Common myeloid progenitor, CD34-positive (primary cell): ENCODE results near the gene EVX2.

Experiments
- CTCF ChIA-PET: fragments of 350-600 bp; sonication (Branson Sonifier 250); formaldehyde crosslinking; loops from one replicate; lab custom pipeline; 2021; ENCODE audit warnings: antibody characterized with exemption; lab: Charles Lee
- POLR2A ChIA-PET: fragments of 350-600 bp; sonication (Branson Sonifier 250); formaldehyde crosslinking; loops from one replicate; lab custom pipeline; 2021; ENCODE audit warnings: antibody characterized with exemption; lab: Charles Lee
- DNase-seq, 3 donors: peaks; one replicate each; pipeline versions ENCODE4 v3.0.0 to v3.0.0-alpha.2; 2013
- H3K27ac ChIP-seq, 2 experiments: 1 replicate in 1 of 2; 2 replicates in 1 of 2; pipeline ENCODE4 v1.7.0; 2013; ENCODE audit warnings: inconsistent platforms in 2 of 2, low read length in 2 of 2, mild to moderate bottlenecking in 2 of 2, low read depth in 1 of 2, moderate library complexity in 1 of 2; ENCODE audit not compliant: severe bottlenecking in 2 of 2, insufficient read depth in 1 of 2, poor library complexity in 1 of 2
- H3K27me3 ChIP-seq, 5 experiments: replicated peaks in 2 of 5; 1 replicate in 3 of 5; 2 replicates in 2 of 5; pipeline versions ENCODE4 v1.6.1 to v1.7.0; 2013; ENCODE audit warnings: low read length in 4 of 5, mild to moderate bottlenecking in 2 of 5, moderate library complexity in 2 of 5, inconsistent platforms in 1 of 5; ENCODE audit not compliant: insufficient read depth in 5 of 5, control insufficient read depth in 4 of 5
- H3K36me3 ChIP-seq, 4 experiments: 1 replicate in 2 of 4; 2 replicates in 2 of 4; pipeline versions ENCODE4 v1.6.1 to v1.7.0; 2013; ENCODE audit warnings: low read length in 3 of 4, control low read depth in 1 of 4, mild to moderate bottlenecking in 1 of 4; ENCODE audit not compliant: control insufficient read depth in 4 of 4, insufficient read depth in 4 of 4
- H3K4me1 ChIP-seq, 4 experiments: 1 replicate in 3 of 4; 2 replicates in 1 of 4; pipeline versions ENCODE4 v1.6.1 to v1.7.1; 2013; ENCODE audit warnings: low read length in 3 of 4, mild to moderate bottlenecking in 3 of 4, control low read depth in 1 of 4, inconsistent platforms in 1 of 4, moderate library complexity in 1 of 4; ENCODE audit not compliant: control insufficient read depth in 4 of 4, insufficient read depth in 4 of 4; ENCODE audit errors: control extremely low read depth in 1 of 4
- H3K4me3 ChIP-seq, 7 experiments: 1 replicate in 4 of 7; 2 replicates in 3 of 7; pipeline versions ENCODE4 v1.5.1 to v1.7.0; 2013; ENCODE audit warnings: mild to moderate bottlenecking in 7 of 7, low read length in 6 of 7, moderate library complexity in 6 of 7, inconsistent platforms in 2 of 7, low read depth in 2 of 7, control low read depth in 1 of 7; ENCODE audit not compliant: insufficient read depth in 4 of 7, control insufficient read depth in 1 of 7; ENCODE audit errors: extremely low read depth in 1 of 7
- H3K9me3 ChIP-seq, 5 experiments: 1 replicate in 4 of 5; 2 replicates in 1 of 5; pipeline versions ENCODE4 v1.6.1 to v1.7.1; 2013; ENCODE audit warnings: low read length in 4 of 5, mild to moderate bottlenecking in 2 of 5, inconsistent platforms in 1 of 5, low read depth in 1 of 5, moderate library complexity in 1 of 5; ENCODE audit not compliant: control insufficient read depth in 4 of 5, insufficient read depth in 2 of 5; ENCODE audit errors: control extremely low read depth in 1 of 5
- WGBS: methylation state at CpG from one replicate; pipeline ENCODE4 v1.1.5; 2013; ENCODE audit not compliant: insufficient coverage; 5-methylcytosine and 5-hydroxymethylcytosine counted together

Gene EVX2

DNA sequence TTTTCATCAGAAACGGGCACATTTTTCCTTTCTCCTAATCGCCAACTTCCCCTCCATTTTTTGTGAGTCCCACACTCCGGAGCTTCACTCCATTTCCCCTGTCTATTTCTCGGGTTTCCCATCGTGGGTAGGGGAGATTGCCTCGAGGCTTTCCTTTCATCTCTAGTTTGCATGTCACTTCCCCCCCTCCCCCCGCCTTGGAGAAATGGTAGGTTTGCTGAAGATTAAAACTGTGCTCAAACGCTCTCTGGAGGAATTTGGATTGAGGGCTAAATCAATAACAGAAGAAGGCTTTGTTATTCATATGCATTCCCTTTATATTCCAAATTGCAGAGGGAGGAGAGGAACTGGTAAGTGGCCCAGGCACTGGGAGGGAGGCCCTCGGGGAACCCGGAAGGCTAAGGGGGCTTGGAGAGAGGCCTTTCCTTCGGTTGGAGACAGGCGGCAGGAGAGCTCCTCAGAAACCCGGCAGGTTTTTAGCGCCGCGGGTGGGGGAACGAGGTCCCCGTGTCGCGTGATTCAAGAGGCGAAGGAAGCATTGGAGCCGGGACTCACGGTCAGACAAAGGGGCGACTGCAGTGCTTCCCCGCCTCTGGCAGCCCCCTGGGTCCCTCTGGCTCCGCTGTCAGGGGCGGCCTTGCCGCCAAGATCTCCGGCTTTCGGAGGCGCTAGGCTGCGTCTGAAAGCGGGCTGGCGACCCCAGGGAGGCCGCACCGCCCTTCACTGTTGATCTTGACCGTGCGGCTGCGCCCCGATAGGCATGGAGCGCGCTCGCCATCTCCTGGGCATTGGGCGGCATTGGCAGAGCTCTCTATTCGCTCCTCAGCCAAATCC lies 13.4 kb upstream of the EVX2 start:
- Histone ChIP-seq H3K27me3 (peaks cover 34 to 99% (median 78%) of the 10 kb centered on the region in 5 experiments), H3K27ac (no peak overlapping the region), H3K4me1 (peaks cover 7 to 23% (median 19%) of the 10 kb centered on the region in 4 experiments), H3K9me3 (peaks cover 0 to 13% (median 0%) of the 10 kb centered on the region in 5 experiments), H3K36me3 (no peaks in the 10 kb centered on the region), H3K4me3 (peak overlapping the region in 6 of 7 experiments; percentile 27 to 57 (median 52))
- POLR2A ChIA-PET: interaction anchor here (0.6 to 1.0 kb wide), 2 partner anchors 16 to 585 kb away, joined by 4 to 5 read pairs; no protein-coding TSS in a partner anchor
- CTCF ChIA-PET: interaction anchor here (0.7 to 4.9 kb wide), 28 partner anchors 9 to 1372 kb away, joined by 3 to 27 read pairs (median 4); no protein-coding TSS in a partner anchor
- under 1% methylated on average over 33 of the region's 45 CpGs for WGBS
- peak; percentile 65 to 74 (median 71) for DNase-seq

DNA sequence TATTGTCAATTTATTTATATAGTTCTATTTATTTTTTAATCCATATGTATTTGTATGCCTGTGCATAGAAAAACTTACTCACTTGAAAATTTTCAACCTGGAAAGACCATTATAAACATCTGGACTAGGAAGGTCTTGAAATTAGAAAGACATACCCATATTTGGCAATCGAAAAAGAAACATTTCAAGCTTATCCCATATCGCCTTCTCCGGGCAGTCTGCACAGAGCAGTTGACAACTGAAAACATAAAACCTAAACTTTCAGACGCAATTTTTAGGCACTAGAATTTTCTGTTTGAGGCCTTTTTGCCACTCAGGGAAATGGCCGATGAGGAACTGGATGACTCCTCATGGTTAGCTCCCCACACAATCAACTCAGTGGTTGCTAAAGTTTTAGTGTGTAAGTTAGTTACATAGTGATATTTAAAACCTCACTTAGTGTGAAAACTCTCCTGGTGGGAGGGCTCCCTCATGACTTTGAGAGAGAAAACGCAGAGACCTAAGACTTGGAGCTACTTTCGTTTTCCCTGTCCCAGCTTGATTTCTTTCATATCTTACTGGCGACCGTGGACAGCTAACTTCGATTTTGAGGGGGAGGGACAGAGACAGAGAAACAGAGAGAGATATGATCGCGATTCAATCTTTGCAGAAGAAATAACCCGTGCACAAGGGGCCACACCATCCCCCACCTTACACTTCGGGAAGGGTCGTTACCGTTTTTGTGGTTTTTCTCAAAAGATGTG lies 12.7 kb upstream of the EVX2 start:
- no peak overlapping the region for H3K27ac ChIP-seq
- peaks cover 7 to 23% (median 19%) of the 10 kb centered on the region in 4 experiments for H3K4me1 ChIP-seq
- DNase-seq: peak in 2 of 3 donors; percentile 63 to 70
- ChIA-PET POLR2A (interaction anchor here (1.0 kb wide), 1 partner anchor 17 kb away, joined by 4 read pairs; no protein-coding TSS in a partner anchor), CTCF (interaction anchor here (0.6 to 4.9 kb wide), 18 partner anchors 8 to 1059 kb away, joined by 3 to 27 read pairs (median 5); partner anchors contain the start of gene HOXD9)
- H3K36me3 ChIP-seq: no peaks in the 10 kb centered on the region
- WGBS: 3% methylated on average over 12 of the region's 16 CpGs
- H3K27me3 ChIP-seq: peaks cover 26 to 99% (median 78%) of the 10 kb centered on the region in 5 experiments
- peaks cover 0 to 13% (median 0%) of the 10 kb centered on the region in 5 experiments for H3K9me3 ChIP-seq
- peak overlapping the region in 6 of 7 experiments; percentile 27 to 56 (median 50) for H3K4me3 ChIP-seq

DNA sequence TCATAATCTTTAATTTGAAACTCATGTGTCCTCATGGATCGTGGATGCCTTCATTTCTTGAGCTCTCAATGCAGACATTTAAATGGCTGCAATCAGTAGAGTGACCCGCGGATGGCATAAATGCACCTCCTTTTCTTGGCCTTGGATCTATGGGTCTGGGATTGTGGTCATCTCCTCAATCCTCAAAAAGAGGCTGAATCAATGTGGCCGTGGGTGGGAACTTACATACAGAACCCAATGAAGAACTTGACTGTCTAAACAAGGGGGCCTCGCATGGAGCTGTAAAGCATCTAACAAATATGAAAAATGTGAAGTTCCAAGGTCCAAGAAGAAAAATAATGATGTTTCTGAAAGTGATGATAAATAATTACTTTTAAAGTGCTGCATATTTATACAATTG lies 11.7 kb upstream of the EVX2 start:
- Histone ChIP-seq H3K4me1 (peaks cover 7 to 23% (median 19%) of the 10 kb centered on the region in 4 experiments), H3K36me3 (no peaks in the 10 kb centered on the region), H3K9me3 (peaks cover 0 to 10% (median 0%) of the 10 kb centered on the region in 5 experiments), H3K27me3 (peaks cover 22 to 99% (median 73%) of the 10 kb centered on the region in 5 experiments), H3K4me3 (no peak overlapping the region), H3K27ac (no peak overlapping the region)
- POLR2A ChIA-PET: interaction anchor here (0.8 kb wide), 1 partner anchor 20 kb away, joined by 3 read pairs; no protein-coding TSS in a partner anchor
- WGBS: 15% methylated on average over 3 of the region's 5 CpGs
- CTCF ChIA-PET: interaction anchor here (0.8 to 4.9 kb wide), 8 partner anchors 7 to 729 kb away, joined by 3 to 27 read pairs (median 6); no protein-coding TSS in a partner anchor
- DNase-seq: no peak

DNA sequence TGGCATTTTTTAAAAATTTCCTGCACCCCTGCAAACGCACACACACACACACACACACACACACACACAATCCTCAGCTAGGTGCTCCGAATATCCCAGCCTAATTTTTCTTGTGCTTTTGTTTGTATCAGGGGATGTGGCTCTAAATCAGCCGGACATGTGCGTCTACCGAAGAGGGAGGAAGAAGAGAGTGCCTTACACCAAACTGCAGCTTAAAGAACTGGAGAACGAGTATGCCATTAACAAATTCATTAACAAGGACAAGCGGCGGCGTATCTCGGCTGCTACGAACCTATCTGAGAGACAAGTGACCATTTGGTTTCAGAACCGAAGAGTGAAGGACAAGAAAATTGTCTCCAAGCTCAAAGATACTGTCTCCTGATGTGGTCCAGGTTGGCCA lies 10.6 kb upstream of the EVX2 start:
- Histone ChIP-seq H3K27me3 (peaks cover 24 to 99% (median 70%) of the 10 kb centered on the region in 5 experiments), H3K36me3 (no peaks in the 10 kb centered on the region), H3K9me3 (peaks cover 0 to 10% (median 0%) of the 10 kb centered on the region in 5 experiments), H3K27ac (no peak overlapping the region), H3K4me3 (no peak overlapping the region), H3K4me1 (peaks cover 7 to 23% (median 18%) of the 10 kb centered on the region in 4 experiments)
- WGBS: 9% methylated on average over 7 of the region's 12 CpGs
- DNase-seq: no peak
- ChIA-PET POLR2A (no interaction called here), CTCF (interaction anchor here (0.8 to 4.9 kb wide), 8 partner anchors 9 to 67 kb away, joined by 3 to 27 read pairs (median 5); no protein-coding TSS in a partner anchor)

DNA sequence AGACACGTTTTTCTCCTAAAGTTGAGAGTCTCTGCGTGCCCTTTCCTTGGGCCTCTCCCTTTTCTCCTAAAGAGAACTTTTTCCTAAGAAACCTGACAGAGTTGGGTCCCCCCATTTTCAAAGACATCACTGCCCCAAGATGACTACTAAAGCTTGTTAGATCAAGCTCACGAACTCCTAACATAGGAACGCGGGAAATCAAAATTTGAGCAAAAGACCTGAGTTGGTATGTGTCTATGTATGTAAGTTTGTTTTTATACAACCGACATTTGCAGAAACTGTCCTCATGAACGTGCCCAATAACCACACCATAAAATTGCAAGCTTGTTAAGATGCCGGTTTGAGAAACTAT lies 10.1 kb upstream of the EVX2 start:
- 21% methylated on average over 2 of the region's 8 CpGs for WGBS
- H3K27ac ChIP-seq: no peak overlapping the region
- H3K36me3 ChIP-seq: no peaks in the 10 kb centered on the region
- peaks cover 0 to 10% (median 0%) of the 10 kb centered on the region in 5 experiments for H3K9me3 ChIP-seq
- POLR2A ChIA-PET: no interaction called here
- H3K4me1 ChIP-seq: peaks cover 7 to 23% (median 18%) of the 10 kb centered on the region in 4 experiments
- CTCF ChIA-PET: interaction anchor here (0.8 to 3.2 kb wide), 6 partner anchors 9 to 68 kb away, joined by 3 to 17 read pairs (median 4); no protein-coding TSS in a partner anchor
- no peak overlapping the region for H3K4me3 ChIP-seq
- H3K27me3 ChIP-seq: peaks cover 29 to 99% (median 71%) of the 10 kb centered on the region in 5 experiments
- DNase-seq: no peak

DNA sequence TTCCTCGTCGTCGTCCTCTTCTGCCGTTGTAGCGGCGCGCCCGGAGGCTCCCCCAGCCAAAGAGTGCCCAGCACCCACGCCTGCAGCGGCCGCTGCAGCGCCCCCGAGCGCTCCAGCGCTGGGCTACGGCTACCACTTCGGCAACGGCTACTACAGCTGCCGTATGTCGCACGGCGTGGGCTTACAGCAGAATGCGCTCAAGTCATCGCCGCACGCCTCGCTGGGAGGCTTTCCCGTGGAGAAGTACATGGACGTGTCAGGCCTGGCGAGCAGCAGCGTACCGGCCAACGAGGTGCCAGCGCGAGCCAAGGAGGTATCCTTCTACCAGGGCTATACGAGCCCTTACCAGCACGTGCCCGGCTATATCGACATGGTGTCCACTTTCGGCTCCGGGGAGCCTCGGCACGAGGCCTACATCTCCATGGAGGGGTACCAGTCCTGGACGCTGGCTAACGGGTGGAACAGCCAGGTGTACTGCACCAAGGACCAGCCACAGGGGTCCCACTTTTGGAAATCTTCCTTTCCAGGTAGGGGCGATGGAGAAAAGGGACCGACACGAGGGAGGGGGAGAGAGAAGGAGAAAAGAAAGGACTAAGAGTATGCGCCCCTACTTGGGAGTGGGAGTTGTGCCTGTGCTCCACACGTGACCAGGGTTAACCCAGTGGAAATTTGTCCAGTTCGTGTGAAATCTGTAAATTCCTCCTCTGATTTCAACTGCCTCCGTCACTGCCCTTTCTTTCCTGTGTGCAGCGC lies 9.6 kb upstream of the EVX2 start:
- H3K4me3 ChIP-seq: peak overlapping the region in 2 of 7 experiments; percentile 17 to 36
- no peaks in the 10 kb centered on the region for H3K36me3 ChIP-seq
- DNase-seq: peak in 1 of 3 donors; percentile 54
- CTCF ChIA-PET: interaction anchor here (1.2 to 3.2 kb wide), 5 partner anchors 8 to 68 kb away, joined by 3 to 17 read pairs (median 4); no protein-coding TSS in a partner anchor
- peaks cover 32 to 99% (median 72%) of the 10 kb centered on the region in 5 experiments for H3K27me3 ChIP-seq
- H3K27ac ChIP-seq: no peak overlapping the region
- H3K4me1 ChIP-seq: peaks cover 7 to 23% (median 19%) of the 10 kb centered on the region in 4 experiments
- POLR2A ChIA-PET: no interaction called here
- WGBS: 5% methylated on average over 51 of the region's 53 CpGs
- peaks cover 0 to 10% (median 0%) of the 10 kb centered on the region in 5 experiments for H3K9me3 ChIP-seq
